Prostate gland (tissue), 2 donors: ENCODE results near the gene GMPPA. TPM values are rescaled to one million over a fixed set of nuclear protein-coding genes. Genes with fewer than 3 reads are reported as not detected.

Experiments
- DNase-seq: peaks from one replicate; pipeline ENCODE4 v3.0.0-alpha.2; 2019; ENCODE audit warnings: low spot score
- H3K27ac ChIP-seq, 2 donors: fragments of 200-600 bp; sonication (generic); 2 replicates each; pipeline ENCODE4 v1.5.1; 2017 to 2019
- H3K27me3 ChIP-seq: fragments of 200-600 bp; sonication (generic); replicated peaks from 2 replicates; pipeline ENCODE4 v1.5.1; 2019; ENCODE audit not compliant: insufficient read depth
- H3K36me3 ChIP-seq, 2 donors: fragments of 200-600 bp; sonication (generic); 1 replicate in 1 of 2; 2 replicates in 1 of 2; pipeline versions ENCODE4 v1.5.1 to v1.8.1; 2017 to 2019
- H3K4me1 ChIP-seq: fragments of 200-600 bp; sonication (generic); replicated peaks from 2 replicates; pipeline ENCODE4 v1.5.1; 2019
- H3K4me3 ChIP-seq, 2 donors: fragments of 200-600 bp; sonication (generic); 2 replicates each; pipeline ENCODE4 v1.5.1; 2017 to 2019
- H3K9me3 ChIP-seq: fragments of 200-600 bp; sonication (generic); 2 replicates; pipeline ENCODE4 v1.5.1; 2017
- CTCF ChIP-seq, 4 experiments: fragments of 200-600 bp in 2 of 4; fragments of 450-650 bp in 2 of 4; sonication (generic) in 2 of 4; IDR thresholded peaks; 1 replicate in 3 of 4; 2 replicates in 1 of 4; pipeline ENCODE4 v1.5.1; 2016 to 2019; ENCODE audit warnings: antibody characterized with exemption in 4 of 4, mild to moderate bottlenecking in 2 of 4, moderate library complexity in 2 of 4
- POLR2A ChIP-seq: fragments of 450-650 bp; IDR thresholded peaks from one replicate; pipeline ENCODE4 v1.6.1; 2016; ENCODE audit warnings: antibody characterized with exemption, mild to moderate bottlenecking
- POLR2AphosphoS5 ChIP-seq: sonication (generic); formaldehyde crosslinking; IDR thresholded peaks from one replicate; pipeline ENCODE4 v1.6.1; 2017; ENCODE audit warnings: antibody characterized with exemption
- WGBS: methylation state at CpG from one replicate; pipeline ENCODE4 v1.1.5; 2018; 5-methylcytosine and 5-hydroxymethylcytosine counted together
- intact Hi-C: fragments of 100-400 bp; cut with DNase I; formaldehyde crosslinking; loops from one replicate; pipeline ENCODE4 v1.14.2; 2022
- total RNA-seq, 2 donors: library from RNA; depleted of rRNA; stranded (reverse); fragments of >200 nt; gene quantifications; one replicate each; pipeline ENCODE4 v1.1.0, GENCODE V29; 2016

Gene GMPPA
- total RNA-seq, 2 donors from 2014 or later, result 41.2 to 53.8 TPM

- Histone ChIP-seq H3K27ac (peak overlapping the region in 1 of 2 donors; percentile 94), H3K4me1 (peaks cover 11% of the 10 kb centered on the region), H3K9me3 (no peaks in the 10 kb centered on the region), H3K36me3 (peaks cover 4 to 7% of the 10 kb centered on the region in 2 donors), H3K27me3 (no peaks in the 10 kb centered on the region), H3K4me3 (peak overlapping the region; percentile 62 to 79)
- WGBS, result 38% methylated on average over 9 of the region's 9 CpGs
- DNase-seq, result no peak
- intact Hi-C loops, result loop anchor here (5.0 kb wide), 1 partner anchor 53 kb away; the partner anchor contains the start of gene STK11IP
- no peak for TF ChIP-seq CTCF (IDR thresholded peaks at IDR 0.05)
- TF ChIP-seq POLR2A, result no peak
- TF ChIP-seq POLR2AphosphoS5, result no peak
These were observed 45.9 kb downstream of the GMPPA start for GRCh38 chr2:219544567-219544966.

GRCh38 chr2:219545295-219545942 lies 46.7 kb downstream of the GMPPA start:
- H3K9me3 ChIP-seq, result no peaks in the 10 kb centered on the region
- peaks cover under 1 to 6% of the 10 kb centered on the region in 2 donors for H3K36me3 ChIP-seq
- no peak overlapping the region for H3K4me3 ChIP-seq
- no peak for DNase-seq
- intact Hi-C loops, result no loop called here
- no peak for TF ChIP-seq CTCF (IDR thresholded peaks at IDR 0.05)
- TF ChIP-seq POLR2AphosphoS5, result no peak
- no peak for TF ChIP-seq POLR2A
- WGBS, result 86% methylated on average over 3 of the region's 3 CpGs
- H3K27ac ChIP-seq, result no peak overlapping the region
- H3K4me1 ChIP-seq, result peaks cover 11% of the 10 kb centered on the region
- H3K27me3 ChIP-seq, result no peaks in the 10 kb centered on the region

GRCh38 chr2:219545943-219546352 lies 47.3 kb downstream of the GMPPA start:
- Histone ChIP-seq H3K4me1 (peaks cover 11% of the 10 kb centered on the region), H3K36me3 (peaks cover 0 to under 1% of the 10 kb centered on the region in 2 donors), H3K9me3 (no peaks in the 10 kb centered on the region), H3K27ac (no peak overlapping the region), H3K4me3 (no peak overlapping the region), H3K27me3 (no peaks in the 10 kb centered on the region)
- intact Hi-C loops, result no loop called here
- TF ChIP-seq POLR2AphosphoS5, result no peak
- TF ChIP-seq POLR2A, result no peak
- TF ChIP-seq CTCF (IDR thresholded peaks at IDR 0.05), result no peak
- 77% methylated on average over 4 of the region's 4 CpGs for WGBS
- no peak for DNase-seq

- no peak overlapping the region for H3K4me3 ChIP-seq
- no peaks in the 10 kb centered on the region for H3K9me3 ChIP-seq
- H3K36me3 ChIP-seq, result no peaks in the 10 kb centered on the region
- TF ChIP-seq POLR2AphosphoS5, result no peak
- TF ChIP-seq POLR2A, result no peak
- no peak for TF ChIP-seq CTCF (IDR thresholded peaks at IDR 0.05)
- H3K27ac ChIP-seq, result no peak overlapping the region
- no peak for DNase-seq
- 97% methylated on average over 25 of the region's 26 CpGs for WGBS
- no peaks in the 10 kb centered on the region for H3K27me3 ChIP-seq
- intact Hi-C loops, result no loop called here
- peaks cover 10% of the 10 kb centered on the region for H3K4me1 ChIP-seq
These were observed 48.9 kb downstream of the GMPPA start for GRCh38 chr2:219547621-219548020.

GRCh38 chr2:219548990-219549389 lies 50.3 kb downstream of the GMPPA start:
- intact Hi-C loops, result no loop called here
- Histone ChIP-seq H3K36me3 (no peaks in the 10 kb centered on the region), H3K27me3 (no peaks in the 10 kb centered on the region), H3K27ac (no peak overlapping the region), H3K4me1 (peaks cover 15% of the 10 kb centered on the region), H3K9me3 (no peaks in the 10 kb centered on the region), H3K4me3 (no peak overlapping the region)
- 92% methylated on average over 18 of the region's 18 CpGs for WGBS
- no peak for TF ChIP-seq CTCF (IDR thresholded peaks at IDR 0.05)
- no peak for TF ChIP-seq POLR2AphosphoS5
- no peak for TF ChIP-seq POLR2A
- DNase-seq, result no peak
